H1 (cell line): ENCODE results near the gene DENND2C. TPM values are rescaled to one million over a fixed set of nuclear protein-coding genes. Genes with fewer than 3 reads are reported as not detected.

ENCODE experiments used
- HDAC6 ChIP-seq: IDR thresholded peaks from one replicate; pipeline ENCODE4 v1.7.1; 2012; ENCODE audit warnings: low read depth, mild to moderate bottlenecking, inconsistent platforms, low read length, moderate library complexity
- RXRA ChIP-seq: IDR thresholded peaks from 2 replicates; pipeline ENCODE4 v1.6.1; 2011; ENCODE audit warnings: low read depth, mild to moderate bottlenecking, low read length, moderate library complexity; ENCODE audit not compliant: insufficient read depth
- SRF ChIP-seq: IDR thresholded peaks from 2 replicates; pipeline ENCODE4 v1.6.1; 2011; ENCODE audit warnings: mild to moderate bottlenecking, low read depth, low read length, moderate library complexity
- polyA plus RNA-seq, 7 experiments: library from polyadenylated mRNA; depleted of rRNA in 3 of 7; stranded (reverse) in 5 of 7; unstranded in 2 of 7; fragments of >200 nt in 5 of 7; fragments of 200-250 nt in 2 of 7; gene quantifications; 1 replicate in 5 of 7; 2 replicates in 1 of 7; 4 replicates in 1 of 7; pipeline versions ENCODE4 v1.2.1 to v1.2.3, GENCODE V29; 2011 to 2013; ENCODE audit warnings: missing spikeins in 2 of 7, mixed read lengths in 2 of 7
- total RNA-seq: library from RNA; stranded (reverse); fragmentation: NEBNext Ultra II Directional; extraction: Animal tissue kit (Norgen Biotek cat#: 25700); gene quantifications from 2 replicates; pipeline ENCODE4 v1.2.1, GENCODE V29; 2021

DENND2C gene
- total and polyA plus RNA-seq, 2 of the 8 experiments (the other 6 are each of a cell fraction or from before 2014, with no cell fraction given): 1.8 to 5.5 TPM

- TF ChIP-seq RXRA: no peak
- no peak for TF ChIP-seq SRF
- TF ChIP-seq HDAC6: no peak
Measured at GRCh38 chr1:114677691-114678090, 7.8 kb upstream of the DENND2C start (continued).
